Ascending aorta (tissue), 2 donors: ENCODE results near the gene L3MBTL2. TPM values are rescaled to one million over a fixed set of nuclear protein-coding genes. Genes with fewer than 3 reads are reported as not detected.

Experiments
- DNase-seq, 2 donors: peaks; one replicate each; pipeline ENCODE4 v3.0.0-alpha.2; 2019; ENCODE audit warnings: low spot score in 2 of 2
- H3K27ac ChIP-seq, 2 donors: fragments of 200-600 bp; sonication (generic); one replicate each; pipeline ENCODE4 v1.5.1; 2016 to 2017; ENCODE audit warnings: mild to moderate bottlenecking in 1 of 2
- H3K27me3 ChIP-seq: fragments of 200-600 bp; sonication (generic); one replicate; pipeline ENCODE4 v1.5.1; 2017
- H3K36me3 ChIP-seq, 2 donors: fragments of 200-600 bp; sonication (generic); one replicate each; pipeline ENCODE4 v1.5.1; 2016
- H3K4me1 ChIP-seq, 2 donors: fragments of 200-600 bp; sonication (generic); one replicate each; pipeline ENCODE4 v1.5.1; 2016 to 2017; ENCODE audit warnings: mild to moderate bottlenecking in 1 of 2
- H3K4me3 ChIP-seq, 2 donors: fragments of 200-600 bp; sonication (generic); one replicate each; pipeline ENCODE4 v1.5.1; 2016 to 2017; ENCODE audit warnings: mild to moderate bottlenecking in 1 of 2
- H3K9me3 ChIP-seq, 2 donors: fragments of 200-600 bp; sonication (generic); one replicate each; pipeline ENCODE4 v1.5.1; 2016
- intact Hi-C: fragments of 100-400 bp; cut with DNase I; formaldehyde crosslinking; loops from one replicate; pipeline ENCODE4 v1.15.1; 2023
- total RNA-seq: library from RNA; depleted of rRNA; stranded (reverse); fragments of >200 nt; gene quantifications from one replicate; pipeline ENCODE4 v1.1.0, GENCODE V29; 2016
- TF ChIP-seq, protein P1 (sequence below), 3 experiments: fragments of 200-600 bp in 2 of 3; fragments of 450-650 bp in 1 of 3; sonication (generic) in 2 of 3; IDR thresholded peaks; one replicate each; pipeline ENCODE4 v1.5.1; 2016 to 2019; ENCODE audit warnings: antibody characterized with exemption in 3 of 3, mild to moderate bottlenecking in 1 of 3, moderate library complexity in 1 of 3

The L3MBTL2 gene
- total RNA-seq, 1 donor from 2014 or later: 33.3 TPM

DNA sequence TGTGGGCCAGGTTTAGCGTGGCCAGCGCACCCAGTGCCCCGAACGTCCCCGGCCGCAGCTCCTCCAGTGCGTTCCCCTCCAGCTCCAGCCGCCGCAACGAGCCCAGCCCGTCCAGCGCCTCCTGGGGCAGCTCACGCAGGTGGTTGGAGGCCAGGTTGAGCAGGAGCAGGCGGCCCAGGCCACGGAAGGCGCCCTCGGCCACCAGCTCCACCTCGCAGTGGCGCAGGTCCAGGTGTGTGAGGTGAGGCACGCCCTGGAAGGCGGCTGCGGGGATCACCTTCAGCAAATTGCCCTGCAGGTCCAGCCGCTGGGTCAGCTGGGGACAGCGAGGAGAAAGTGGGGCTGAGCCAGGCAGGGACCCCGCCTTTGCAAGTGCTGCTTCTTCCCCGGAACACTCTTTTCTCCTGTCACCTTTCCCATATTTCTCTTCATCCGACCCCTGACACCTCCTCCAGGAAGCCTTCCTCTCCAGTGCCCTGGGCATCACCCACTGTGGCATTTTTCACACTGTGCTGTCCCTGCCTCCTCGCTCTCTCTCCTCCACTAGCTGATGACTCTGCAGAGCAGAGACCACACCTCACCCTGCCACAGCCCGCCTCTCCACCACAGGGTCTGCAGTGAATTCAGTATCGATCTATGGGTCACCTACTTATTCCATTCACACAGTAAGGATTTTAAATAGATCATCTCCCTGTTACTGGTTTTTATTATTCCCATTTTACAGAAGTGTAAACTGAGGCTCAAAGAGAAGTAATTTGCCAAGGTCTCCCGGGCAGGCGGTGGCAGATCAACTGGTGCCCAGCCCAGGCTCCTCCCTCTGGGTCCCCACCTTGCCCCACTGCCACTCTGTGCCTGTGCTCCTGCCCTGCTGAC lies 33.7 kb downstream of the L3MBTL2 start:
- H3K36me3 ChIP-seq: no peaks in the 10 kb centered on the region
- no peak overlapping the region for H3K4me3 ChIP-seq
- DNase-seq: no peak
- intact Hi-C loops: no loop called here
- no peak overlapping the region for H3K27ac ChIP-seq
- peaks cover 4 to 5% of the 10 kb centered on the region in 2 donors for H3K4me1 ChIP-seq
- H3K27me3 ChIP-seq: no peaks in the 10 kb centered on the region
- no peaks in the 10 kb centered on the region for H3K9me3 ChIP-seq
- TF ChIP-seq, protein P1, sequence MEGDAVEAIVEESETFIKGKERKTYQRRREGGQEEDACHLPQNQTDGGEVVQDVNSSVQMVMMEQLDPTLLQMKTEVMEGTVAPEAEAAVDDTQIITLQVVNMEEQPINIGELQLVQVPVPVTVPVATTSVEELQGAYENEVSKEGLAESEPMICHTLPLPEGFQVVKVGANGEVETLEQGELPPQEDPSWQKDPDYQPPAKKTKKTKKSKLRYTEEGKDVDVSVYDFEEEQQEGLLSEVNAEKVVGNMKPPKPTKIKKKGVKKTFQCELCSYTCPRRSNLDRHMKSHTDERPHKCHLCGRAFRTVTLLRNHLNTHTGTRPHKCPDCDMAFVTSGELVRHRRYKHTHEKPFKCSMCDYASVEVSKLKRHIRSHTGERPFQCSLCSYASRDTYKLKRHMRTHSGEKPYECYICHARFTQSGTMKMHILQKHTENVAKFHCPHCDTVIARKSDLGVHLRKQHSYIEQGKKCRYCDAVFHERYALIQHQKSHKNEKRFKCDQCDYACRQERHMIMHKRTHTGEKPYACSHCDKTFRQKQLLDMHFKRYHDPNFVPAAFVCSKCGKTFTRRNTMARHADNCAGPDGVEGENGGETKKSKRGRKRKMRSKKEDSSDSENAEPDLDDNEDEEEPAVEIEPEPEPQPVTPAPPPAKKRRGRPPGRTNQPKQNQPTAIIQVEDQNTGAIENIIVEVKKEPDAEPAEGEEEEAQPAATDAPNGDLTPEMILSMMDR (IDR thresholded peaks at IDR 0.05): no peak

DNA sequence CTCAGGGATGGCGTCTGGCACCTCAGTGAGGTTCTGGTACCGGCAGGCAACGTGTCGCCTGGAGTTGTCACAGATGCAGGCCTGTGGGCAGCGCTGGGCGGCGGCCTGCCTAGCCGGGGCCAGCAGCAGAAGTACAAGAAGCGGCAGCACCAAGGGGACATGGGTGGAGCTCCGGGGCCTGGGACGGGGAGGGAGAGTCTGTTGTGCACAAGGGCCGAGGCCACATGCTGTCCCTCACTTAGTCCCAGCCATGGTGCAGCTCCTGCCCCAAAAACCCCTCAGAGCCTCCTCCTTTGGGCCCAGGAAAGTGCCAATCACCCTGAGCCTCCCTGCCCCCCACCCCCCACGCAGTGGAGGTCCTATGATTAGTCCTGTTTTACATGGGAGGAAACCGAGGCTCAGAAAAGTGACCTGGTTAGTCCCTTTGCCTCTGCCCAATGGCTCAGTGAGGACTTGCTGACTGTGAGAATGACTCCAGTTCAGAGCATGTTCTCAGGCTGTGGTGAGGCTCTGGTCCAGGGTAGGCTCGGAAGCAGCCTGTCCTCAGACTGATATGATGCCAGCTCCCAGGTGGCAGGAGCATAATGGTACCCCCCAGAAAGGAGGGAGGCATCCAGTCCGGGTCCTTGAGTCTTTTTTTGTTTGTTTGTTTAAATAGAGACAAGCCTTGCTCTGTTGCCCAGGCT lies 34.5 kb downstream of the L3MBTL2 start:
- TF ChIP-seq, protein P1 (IDR thresholded peaks at IDR 0.05): no peak
- no peak overlapping the region for H3K27ac ChIP-seq
- no peaks in the 10 kb centered on the region for H3K27me3 ChIP-seq
- H3K4me1 ChIP-seq: peaks cover 4 to 5% of the 10 kb centered on the region in 2 donors
- intact Hi-C loops: no loop called here
- H3K9me3 ChIP-seq: no peaks in the 10 kb centered on the region
- no peak for DNase-seq
- no peak overlapping the region for H3K4me3 ChIP-seq
- H3K36me3 ChIP-seq: no peaks in the 10 kb centered on the region

DNA sequence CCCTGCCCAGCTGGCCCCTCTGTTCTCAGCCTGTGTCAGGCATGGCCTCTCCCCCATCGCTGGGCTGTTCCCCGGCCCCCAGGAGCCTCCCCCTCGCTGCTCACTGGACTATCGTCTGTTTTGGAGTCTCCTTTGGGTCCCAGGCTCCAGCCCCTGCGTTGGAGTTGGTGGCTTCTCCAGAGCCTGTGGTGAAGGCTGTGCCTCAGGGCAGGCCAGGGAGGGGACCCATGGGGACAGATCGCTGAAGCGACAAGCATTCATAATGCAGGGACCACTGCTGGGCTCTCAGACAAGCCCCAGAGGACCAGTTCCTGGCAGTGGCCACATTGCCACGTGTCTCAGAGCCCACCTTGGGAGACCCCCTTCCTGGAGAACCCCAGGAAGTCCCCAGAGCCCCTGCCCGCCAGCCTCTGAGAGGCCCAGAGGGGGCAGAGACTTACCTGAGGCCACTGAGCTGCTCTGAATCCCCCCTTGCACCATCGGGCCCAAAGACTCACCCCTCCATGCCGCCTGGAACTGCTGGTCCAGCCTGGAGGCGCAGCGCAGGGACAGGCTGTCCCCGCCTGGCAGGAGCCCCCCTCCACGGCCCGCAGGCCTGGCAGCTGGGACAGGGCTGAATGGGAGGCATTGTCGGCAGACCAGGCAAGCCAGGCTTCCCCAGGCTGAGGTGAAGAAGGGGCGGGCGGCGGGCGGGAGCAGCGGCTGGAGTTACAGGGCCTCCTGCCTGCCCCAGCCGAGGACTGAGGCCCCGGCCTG lies 35.4 kb downstream of the L3MBTL2 start, which contains the start of gene CHADL:
CHADL (minus strand) TSS at position 555 of the 756 bp plus-strand sequence; CDS start at position 505, 50 bp downstream.
- DNase-seq: no peak
- Histone ChIP-seq H3K36me3 (peaks cover 2 to 5% of the 10 kb centered on the region in 2 donors), H3K9me3 (no peaks in the 10 kb centered on the region), H3K27ac (no peak within 1 kb of the TSS), H3K27me3 (no peaks in the 10 kb centered on the region), H3K4me1 (peaks cover 4 to 5% of the 10 kb centered on the region in 2 donors), H3K4me3 (no peak within 1 kb of the TSS)
- TF ChIP-seq, protein P1 (IDR thresholded peaks at IDR 0.05): no peak
- intact Hi-C loops: no loop called here

DNA sequence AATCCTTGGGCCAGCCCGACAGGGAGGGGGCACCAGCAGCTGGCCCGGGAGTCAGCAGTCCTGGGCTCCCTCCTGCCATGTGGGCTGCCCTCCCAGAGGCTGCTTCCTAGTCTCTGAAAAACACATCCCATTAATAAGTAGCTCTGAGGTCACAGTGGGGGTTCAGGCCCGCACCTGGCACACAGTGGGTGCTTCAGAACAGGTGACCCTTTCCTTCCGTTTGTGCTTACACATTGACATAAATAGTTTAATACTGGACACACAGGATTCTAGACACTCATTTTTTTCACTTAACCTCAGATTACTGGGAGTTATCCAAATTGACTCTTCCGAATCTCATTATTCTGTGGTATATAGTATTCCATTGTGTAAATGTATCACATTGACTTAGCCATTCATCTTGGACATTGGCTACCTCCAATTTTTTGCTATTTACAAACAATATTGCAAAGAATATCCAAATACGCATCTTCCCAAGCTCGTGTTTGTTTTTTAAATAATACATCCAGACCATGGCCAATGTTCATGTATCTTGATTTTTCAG lies 36.1 kb downstream of the L3MBTL2 start:
- TF ChIP-seq, protein P1 (IDR thresholded peaks at IDR 0.05): no peak
- intact Hi-C loops: no loop called here
- no peaks in the 10 kb centered on the region for H3K27me3 ChIP-seq
- DNase-seq: no peak
- H3K9me3 ChIP-seq: no peaks in the 10 kb centered on the region
- peaks cover 9 to 11% of the 10 kb centered on the region in 2 donors for H3K36me3 ChIP-seq
- H3K27ac ChIP-seq: no peak overlapping the region
- no peak overlapping the region for H3K4me3 ChIP-seq
- peaks cover 4 to 5% of the 10 kb centered on the region in 2 donors for H3K4me1 ChIP-seq

DNA sequence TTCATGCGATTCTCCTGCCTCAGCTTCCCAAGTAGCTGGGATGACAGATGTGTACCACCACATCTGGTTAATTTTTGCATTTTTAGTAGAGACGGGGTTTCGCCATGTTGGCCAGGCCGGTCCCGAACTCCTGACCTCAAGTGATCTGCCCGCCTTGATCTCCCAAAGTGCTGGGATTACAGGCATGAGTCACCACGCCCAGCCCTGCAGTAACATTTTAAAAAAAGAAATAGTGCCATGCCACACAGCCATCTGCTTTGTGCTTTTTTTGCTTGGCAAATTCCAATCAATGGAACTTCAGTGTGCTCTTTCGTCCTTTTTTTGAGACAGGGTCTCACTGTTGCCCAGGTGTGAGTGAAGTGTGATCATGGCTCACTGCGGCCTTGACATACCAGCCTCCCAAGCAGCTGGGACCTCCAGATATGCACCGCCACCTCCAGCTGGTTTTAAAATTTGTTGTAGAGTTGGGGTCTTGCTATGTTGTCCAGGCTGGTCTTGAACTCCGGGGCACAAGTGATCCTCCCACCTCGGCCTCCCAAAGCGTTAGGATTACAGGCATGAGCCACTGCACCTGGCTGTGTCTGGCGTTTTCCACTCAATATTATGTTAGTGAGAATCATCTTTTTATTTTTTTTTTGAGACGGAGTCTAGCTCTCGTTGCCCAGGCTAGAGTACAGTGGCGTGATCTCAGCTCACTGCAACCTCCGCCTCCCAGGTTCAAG lies 37.4 kb downstream of the L3MBTL2 start:
- H3K36me3 ChIP-seq: peaks cover 20 to 22% of the 10 kb centered on the region in 2 donors
- no peaks in the 10 kb centered on the region for H3K27me3 ChIP-seq
- H3K27ac ChIP-seq: no peak overlapping the region
- H3K4me1 ChIP-seq: peaks cover 0 to 5% of the 10 kb centered on the region in 2 donors
- DNase-seq: no peak
- no peak overlapping the region for H3K4me3 ChIP-seq
- intact Hi-C loops: no loop called here
- TF ChIP-seq, protein P1 (IDR thresholded peaks at IDR 0.05): no peak
- no peaks in the 10 kb centered on the region for H3K9me3 ChIP-seq
